HepG2 (cell line): ENCODE measurements around the gene CACNA1C. TPM values are rescaled to one million over a fixed set of nuclear protein-coding genes. Genes with fewer than 3 reads are reported as not detected.

Experiments used
- ATRX ChIP-seq: sonication (generic); formaldehyde crosslinking; IDR thresholded peaks from 2 replicates; pipeline ENCODE4 v1.4.0; 2020; ENCODE audit warnings: missing genetic modification reagents, borderline replicate concordance
- CHD4 ChIP-seq: fragments of 200-600 bp; sonication (generic); IDR thresholded peaks from 2 replicates; pipeline ENCODE4 v1.7.0; 2017; ENCODE audit warnings: mild to moderate bottlenecking, low read length, borderline replicate concordance
- NFATC3 ChIP-seq: sonication (generic); formaldehyde crosslinking; IDR thresholded peaks from 2 replicates; pipeline ENCODE4 v1.5.1; 2020; ENCODE audit warnings: mild to moderate bottlenecking, missing genetic modification reagents
- SIX1 ChIP-seq: sonication (generic); formaldehyde crosslinking; IDR thresholded peaks from 2 replicates; pipeline ENCODE4 v1.4.0; 2020; ENCODE audit warnings: missing genetic modification reagents, borderline replicate concordance
- ZEB1 ChIP-seq: IDR thresholded peaks from 2 replicates; pipeline ENCODE4 v1.6.1; 2012; ENCODE audit warnings: mild to moderate bottlenecking, low read depth, inconsistent platforms; ENCODE audit not compliant: insufficient replicate concordance
- ZFP1 ChIP-seq: IDR thresholded peaks from 2 replicates; pipeline ENCODE4 v1.6.1; 2016
- ZNF788 ChIP-seq: sonication (generic); formaldehyde crosslinking; IDR thresholded peaks from 2 replicates; pipeline ENCODE4 v1.5.0; 2020; ENCODE audit warnings: mild to moderate bottlenecking, missing genetic modification reagents, borderline replicate concordance
- ZNF790 ChIP-seq: sonication (generic); formaldehyde crosslinking; IDR thresholded peaks from 2 replicates; pipeline ENCODE4 v1.8.0; 2022; ENCODE audit warnings: missing genetic modification reagents, mild to moderate bottlenecking, borderline replicate concordance
- polyA plus RNA-seq, 8 experiments: library from polyadenylated mRNA; depleted of rRNA in 3 of 8; stranded (reverse) in 7 of 8; unstranded in 1 of 8; fragments of >200 nt; fragmentation: Illumina TruSeq in 4 of 8; extraction: Trizol in 4 of 8; gene quantifications; 2 replicates each; pipeline versions ENCODE4 v1.2.1 to v1.2.3, GENCODE V29; 2011 to 2016; ENCODE audit warnings: low read depth in 4 of 8, missing spikeins in 1 of 8, mixed read lengths in 1 of 8; ENCODE audit not compliant: insufficient read depth in 1 of 8
- total RNA-seq, 5 experiments: library from RNA; depleted of rRNA; stranded (reverse); fragments of >200 nt; fragmentation: Illumina TruSeq; extraction: Trizol; gene quantifications; 2 replicates each; pipeline ENCODE4 v1.2.3, GENCODE V29; 2016; ENCODE audit warnings: low read depth in 1 of 5
- TF ChIP-seq, protein P1 (sequence below): sonication (generic); formaldehyde crosslinking; IDR thresholded peaks from 2 replicates; pipeline ENCODE4 v1.4.0; 2020; ENCODE audit warnings: missing genetic modification reagents, borderline replicate concordance
- TF ChIP-seq, protein P2 (sequence below): sonication (generic); formaldehyde crosslinking; IDR thresholded peaks from 2 replicates; pipeline ENCODE4 v1.9.0; 2021; ENCODE audit warnings: missing genetic modification reagents, borderline replicate concordance
- TF ChIP-seq, protein P3 (sequence below): sonication (generic); formaldehyde crosslinking; IDR thresholded peaks from 2 replicates; pipeline ENCODE4 v1.5.0; 2020; ENCODE audit warnings: mild to moderate bottlenecking, missing genetic modification reagents, borderline replicate concordance
- TF ChIP-seq, protein P4 (sequence below): sonication (generic); formaldehyde crosslinking; IDR thresholded peaks from 2 replicates; pipeline ENCODE4 v1.4.0; 2020; ENCODE audit warnings: mild to moderate bottlenecking, missing genetic modification reagents, borderline replicate concordance

Gene CACNA1C
- total and polyA plus RNA-seq, 2 of the 13 experiments (the other 11 are each of a cell fraction or from before 2014, with no cell fraction given), result not detected

DNA sequence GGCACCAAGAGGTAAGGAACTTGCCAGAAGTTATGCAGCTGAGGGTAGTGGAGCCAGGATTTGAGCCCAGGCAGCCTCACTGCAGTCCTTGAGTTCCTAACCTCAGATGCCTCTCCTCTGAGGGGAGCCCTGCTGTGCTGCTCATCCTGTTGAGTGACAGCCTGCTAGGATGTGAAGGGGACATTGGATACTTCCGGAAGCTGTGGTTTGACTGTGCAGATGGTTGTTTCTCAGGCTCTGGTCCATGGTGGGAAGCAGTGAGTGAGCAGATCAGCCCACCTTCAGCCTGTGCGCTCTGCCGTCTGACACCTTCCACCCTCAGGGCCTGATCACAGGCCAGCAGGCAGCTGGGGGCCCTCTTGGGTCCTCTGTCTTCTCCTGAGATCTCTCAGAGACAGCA, 253.2 kb downstream of the CACNA1C start (continued):
- TF ChIP-seq ZEB1, result no peak
- TF ChIP-seq, protein P1, sequence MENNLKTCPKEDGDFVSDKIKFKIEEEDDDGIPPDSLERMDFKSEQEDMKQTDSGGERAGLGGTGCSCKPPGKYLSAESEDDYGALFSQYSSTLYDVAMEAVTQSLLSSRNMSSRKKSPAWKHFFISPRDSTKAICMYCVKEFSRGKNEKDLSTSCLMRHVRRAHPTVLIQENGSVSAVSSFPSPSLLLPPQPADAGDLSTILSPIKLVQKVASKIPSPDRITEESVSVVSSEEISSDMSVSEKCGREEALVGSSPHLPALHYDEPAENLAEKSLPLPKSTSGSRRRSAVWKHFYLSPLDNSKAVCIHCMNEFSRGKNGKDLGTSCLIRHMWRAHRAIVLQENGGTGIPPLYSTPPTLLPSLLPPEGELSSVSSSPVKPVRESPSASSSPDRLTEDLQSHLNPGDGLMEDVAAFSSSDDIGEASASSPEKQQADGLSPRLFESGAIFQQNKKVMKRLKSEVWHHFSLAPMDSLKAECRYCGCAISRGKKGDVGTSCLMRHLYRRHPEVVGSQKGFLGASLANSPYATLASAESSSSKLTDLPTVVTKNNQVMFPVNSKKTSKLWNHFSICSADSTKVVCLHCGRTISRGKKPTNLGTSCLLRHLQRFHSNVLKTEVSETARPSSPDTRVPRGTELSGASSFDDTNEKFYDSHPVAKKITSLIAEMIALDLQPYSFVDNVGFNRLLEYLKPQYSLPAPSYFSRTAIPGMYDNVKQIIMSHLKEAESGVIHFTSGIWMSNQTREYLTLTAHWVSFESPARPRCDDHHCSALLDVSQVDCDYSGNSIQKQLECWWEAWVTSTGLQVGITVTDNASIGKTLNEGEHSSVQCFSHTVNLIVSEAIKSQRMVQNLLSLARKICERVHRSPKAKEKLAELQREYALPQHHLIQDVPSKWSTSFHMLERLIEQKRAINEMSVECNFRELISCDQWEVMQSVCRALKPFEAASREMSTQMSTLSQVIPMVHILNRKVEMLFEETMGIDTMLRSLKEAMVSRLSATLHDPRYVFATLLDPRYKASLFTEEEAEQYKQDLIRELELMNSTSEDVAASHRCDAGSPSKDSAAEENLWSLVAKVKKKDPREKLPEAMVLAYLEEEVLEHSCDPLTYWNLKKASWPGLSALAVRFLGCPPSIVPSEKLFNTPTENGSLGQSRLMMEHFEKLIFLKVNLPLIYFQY (CRISPR knock-in tag), result no peak
- TF ChIP-seq, protein P2, sequence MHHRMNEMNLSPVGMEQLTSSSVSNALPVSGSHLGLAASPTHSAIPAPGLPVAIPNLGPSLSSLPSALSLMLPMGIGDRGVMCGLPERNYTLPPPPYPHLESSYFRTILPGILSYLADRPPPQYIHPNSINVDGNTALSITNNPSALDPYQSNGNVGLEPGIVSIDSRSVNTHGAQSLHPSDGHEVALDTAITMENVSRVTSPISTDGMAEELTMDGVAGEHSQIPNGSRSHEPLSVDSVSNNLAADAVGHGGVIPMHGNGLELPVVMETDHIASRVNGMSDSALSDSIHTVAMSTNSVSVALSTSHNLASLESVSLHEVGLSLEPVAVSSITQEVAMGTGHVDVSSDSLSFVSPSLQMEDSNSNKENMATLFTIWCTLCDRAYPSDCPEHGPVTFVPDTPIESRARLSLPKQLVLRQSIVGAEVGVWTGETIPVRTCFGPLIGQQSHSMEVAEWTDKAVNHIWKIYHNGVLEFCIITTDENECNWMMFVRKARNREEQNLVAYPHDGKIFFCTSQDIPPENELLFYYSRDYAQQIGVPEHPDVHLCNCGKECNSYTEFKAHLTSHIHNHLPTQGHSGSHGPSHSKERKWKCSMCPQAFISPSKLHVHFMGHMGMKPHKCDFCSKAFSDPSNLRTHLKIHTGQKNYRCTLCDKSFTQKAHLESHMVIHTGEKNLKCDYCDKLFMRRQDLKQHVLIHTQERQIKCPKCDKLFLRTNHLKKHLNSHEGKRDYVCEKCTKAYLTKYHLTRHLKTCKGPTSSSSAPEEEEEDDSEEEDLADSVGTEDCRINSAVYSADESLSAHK (CRISPR knock-in tag), result no peak
- no peak for TF ChIP-seq ATRX (CRISPR knock-in tag)
- TF ChIP-seq ZFP1 (CRISPR knock-in tag), result no peak
- TF ChIP-seq, protein P3, sequence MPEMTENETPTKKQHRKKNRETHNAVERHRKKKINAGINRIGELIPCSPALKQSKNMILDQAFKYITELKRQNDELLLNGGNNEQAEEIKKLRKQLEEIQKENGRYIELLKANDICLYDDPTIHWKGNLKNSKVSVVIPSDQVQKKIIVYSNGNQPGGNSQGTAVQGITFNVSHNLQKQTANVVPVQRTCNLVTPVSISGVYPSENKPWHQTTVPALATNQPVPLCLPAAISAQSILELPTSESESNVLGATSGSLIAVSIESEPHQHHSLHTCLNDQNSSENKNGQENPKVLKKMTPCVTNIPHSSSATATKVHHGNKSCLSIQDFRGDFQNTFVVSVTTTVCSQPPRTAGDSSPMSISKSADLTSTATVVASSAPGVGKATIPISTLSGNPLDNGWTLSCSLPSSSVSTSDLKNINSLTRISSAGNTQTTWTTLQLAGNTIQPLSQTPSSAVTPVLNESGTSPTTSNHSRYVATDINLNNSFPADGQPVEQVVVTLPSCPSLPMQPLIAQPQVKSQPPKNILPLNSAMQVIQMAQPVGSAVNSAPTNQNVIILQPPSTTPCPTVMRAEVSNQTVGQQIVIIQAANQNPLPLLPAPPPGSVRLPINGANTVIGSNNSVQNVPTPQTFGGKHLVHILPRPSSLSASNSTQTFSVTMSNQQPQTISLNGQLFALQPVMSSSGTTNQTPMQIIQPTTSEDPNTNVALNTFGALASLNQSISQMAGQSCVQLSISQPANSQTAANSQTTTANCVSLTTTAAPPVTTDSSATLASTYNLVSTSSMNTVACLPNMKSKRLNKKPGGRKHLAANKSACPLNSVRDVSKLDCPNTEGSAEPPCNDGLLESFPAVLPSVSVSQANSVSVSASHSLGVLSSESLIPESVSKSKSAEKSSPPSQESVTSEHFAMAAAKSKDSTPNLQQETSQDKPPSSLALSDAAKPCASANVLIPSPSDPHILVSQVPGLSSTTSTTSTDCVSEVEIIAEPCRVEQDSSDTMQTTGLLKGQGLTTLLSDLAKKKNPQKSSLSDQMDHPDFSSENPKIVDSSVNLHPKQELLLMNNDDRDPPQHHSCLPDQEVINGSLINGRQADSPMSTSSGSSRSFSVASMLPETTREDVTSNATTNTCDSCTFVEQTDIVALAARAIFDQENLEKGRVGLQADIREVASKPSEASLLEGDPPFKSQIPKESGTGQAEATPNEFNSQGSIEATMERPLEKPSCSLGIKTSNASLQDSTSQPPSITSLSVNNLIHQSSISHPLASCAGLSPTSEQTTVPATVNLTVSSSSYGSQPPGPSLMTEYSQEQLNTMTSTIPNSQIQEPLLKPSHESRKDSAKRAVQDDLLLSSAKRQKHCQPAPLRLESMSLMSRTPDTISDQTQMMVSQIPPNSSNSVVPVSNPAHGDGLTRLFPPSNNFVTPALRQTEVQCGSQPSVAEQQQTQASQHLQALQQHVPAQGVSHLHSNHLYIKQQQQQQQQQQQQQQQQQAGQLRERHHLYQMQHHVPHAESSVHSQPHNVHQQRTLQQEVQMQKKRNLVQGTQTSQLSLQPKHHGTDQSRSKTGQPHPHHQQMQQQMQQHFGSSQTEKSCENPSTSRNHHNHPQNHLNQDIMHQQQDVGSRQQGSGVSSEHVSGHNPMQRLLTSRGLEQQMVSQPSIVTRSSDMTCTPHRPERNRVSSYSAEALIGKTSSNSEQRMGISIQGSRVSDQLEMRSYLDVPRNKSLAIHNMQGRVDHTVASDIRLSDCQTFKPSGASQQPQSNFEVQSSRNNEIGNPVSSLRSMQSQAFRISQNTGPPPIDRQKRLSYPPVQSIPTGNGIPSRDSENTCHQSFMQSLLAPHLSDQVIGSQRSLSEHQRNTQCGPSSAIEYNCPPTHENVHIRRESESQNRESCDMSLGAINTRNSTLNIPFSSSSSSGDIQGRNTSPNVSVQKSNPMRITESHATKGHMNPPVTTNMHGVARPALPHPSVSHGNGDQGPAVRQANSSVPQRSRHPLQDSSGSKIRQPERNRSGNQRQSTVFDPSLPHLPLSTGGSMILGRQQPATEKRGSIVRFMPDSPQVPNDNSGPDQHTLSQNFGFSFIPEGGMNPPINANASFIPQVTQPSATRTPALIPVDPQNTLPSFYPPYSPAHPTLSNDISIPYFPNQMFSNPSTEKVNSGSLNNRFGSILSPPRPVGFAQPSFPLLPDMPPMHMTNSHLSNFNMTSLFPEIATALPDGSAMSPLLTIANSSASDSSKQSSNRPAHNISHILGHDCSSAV (CRISPR knock-in tag), result no peak
- TF ChIP-seq SIX1, result no peak
- no peak for TF ChIP-seq CHD4
- TF ChIP-seq ZNF788 (CRISPR knock-in tag), result no peak
- TF ChIP-seq ZNF790 (CRISPR knock-in tag), result no peak
- no peak for TF ChIP-seq NFATC3 (CRISPR knock-in tag)
- TF ChIP-seq, protein P4, sequence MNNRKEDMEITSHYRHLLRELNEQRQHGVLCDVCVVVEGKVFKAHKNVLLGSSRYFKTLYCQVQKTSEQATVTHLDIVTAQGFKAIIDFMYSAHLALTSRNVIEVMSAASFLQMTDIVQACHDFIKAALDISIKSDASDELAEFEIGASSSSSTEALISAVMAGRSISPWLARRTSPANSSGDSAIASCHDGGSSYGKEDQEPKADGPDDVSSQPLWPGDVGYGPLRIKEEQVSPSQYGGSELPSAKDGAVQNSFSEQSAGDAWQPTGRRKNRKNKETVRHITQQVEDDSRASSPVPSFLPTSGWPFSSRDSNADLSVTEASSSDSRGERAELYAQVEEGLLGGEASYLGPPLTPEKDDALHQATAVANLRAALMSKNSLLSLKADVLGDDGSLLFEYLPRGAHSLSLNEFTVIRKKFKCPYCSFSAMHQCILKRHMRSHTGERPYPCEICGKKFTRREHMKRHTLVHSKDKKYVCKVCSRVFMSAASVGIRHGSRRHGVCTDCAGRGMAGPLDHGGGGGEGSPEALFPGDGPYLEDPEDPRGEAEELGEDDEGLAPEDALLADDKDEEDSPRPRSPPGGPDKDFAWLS, result no peak
